DOHH2 (cell line): ENCODE data around the gene SORT1.
"Not testable (repeated sequence)": the region's sequence is repeated elsewhere in the genome, so short reads cannot be mapped to it uniquely, and the experiment has no call there.

Source experiments
- H3F3A ChIP-seq: fragments of 200-600 bp; sonication (generic), shearing (Covaris generic); 2 replicates; pipeline ENCODE4 v1.6.0; 2016; ENCODE audit warnings: antibody characterized with exemption, mild to moderate bottlenecking; ENCODE audit not compliant: control insufficient read depth, insufficient read depth
- H3K27ac ChIP-seq: fragments of 200-600 bp; sonication (generic); 2 replicates; pipeline ENCODE4 v1.5.1; 2014; ENCODE audit warnings: low read depth, mild to moderate bottlenecking, low read length, moderate library complexity
- H3K27me3 ChIP-seq: fragments of 200-600 bp; sonication (generic); 2 replicates; pipeline ENCODE4 v1.6.1; 2014; ENCODE audit warnings: mild to moderate bottlenecking, low read length, mixed read lengths; ENCODE audit not compliant: control insufficient read depth
- H3K36me3 ChIP-seq: fragments of 200-600 bp; sonication (generic); 2 replicates; pipeline ENCODE4 v1.6.1; 2014; ENCODE audit warnings: mild to moderate bottlenecking, low read length, moderate library complexity, mixed read lengths; ENCODE audit not compliant: control insufficient read depth
- H3K4me1 ChIP-seq: fragments of 200-600 bp; sonication (generic); 2 replicates; pipeline ENCODE4 v1.6.1; 2014; ENCODE audit warnings: mild to moderate bottlenecking, low read length, mixed read lengths; ENCODE audit not compliant: control insufficient read depth
- H3K4me2 ChIP-seq: fragments of 200-600 bp; sonication (generic); 2 replicates; pipeline ENCODE4 v1.6.0; 2014; ENCODE audit warnings: mild to moderate bottlenecking, low read length, moderate library complexity
- H3K4me3 ChIP-seq: fragments of 200-600 bp; sonication (generic); 2 replicates; pipeline ENCODE4 v1.5.1; 2014; ENCODE audit warnings: mild to moderate bottlenecking, low read length, mixed read lengths
- H3K79me2 ChIP-seq: fragments of 200-600 bp; sonication (generic); 2 replicates; pipeline ENCODE4 v1.6.1; 2014; ENCODE audit warnings: mild to moderate bottlenecking, low read length, mixed read lengths; ENCODE audit not compliant: control insufficient read depth
- H3K9me2 ChIP-seq: fragments of 200-600 bp; sonication (generic); replicated peaks from 2 replicates; pipeline ENCODE4 v1.6.1; 2014; ENCODE audit warnings: mild to moderate bottlenecking, low read length, mixed read lengths; ENCODE audit not compliant: control insufficient read depth
- H3K9me3 ChIP-seq: fragments of 200-600 bp; sonication (generic); 2 replicates; pipeline ENCODE4 v1.6.1; 2014; ENCODE audit warnings: antibody characterized with exemption, low read length, mixed read lengths; ENCODE audit not compliant: control insufficient read depth, insufficient read depth
- H4K20me1 ChIP-seq: fragments of 200-600 bp; sonication (generic); 2 replicates; pipeline ENCODE4 v1.6.0; 2014; ENCODE audit warnings: low read depth, mild to moderate bottlenecking, antibody characterized with exemption, low read length, moderate library complexity; ENCODE audit not compliant: control insufficient read depth, insufficient read depth
- EZH2phosphoT487 ChIP-seq: fragments of 200-600 bp; sonication (generic); IDR thresholded peaks from 2 replicates; pipeline ENCODE4 v1.6.1; 2017; ENCODE audit warnings: borderline replicate concordance, mild to moderate bottlenecking, antibody characterized with exemption, low read length, moderate library complexity, mixed read lengths
- TF ChIP-seq, protein P1 (sequence below): fragments of 200-600 bp; sonication (generic); IDR thresholded peaks from one replicate; pipeline ENCODE4 v1.5.1; 2014; ENCODE audit warnings: antibody characterized with exemption, mild to moderate bottlenecking, low read depth, low read length; ENCODE audit not compliant: poor library complexity, severe bottlenecking

SORT1 gene

DNA sequence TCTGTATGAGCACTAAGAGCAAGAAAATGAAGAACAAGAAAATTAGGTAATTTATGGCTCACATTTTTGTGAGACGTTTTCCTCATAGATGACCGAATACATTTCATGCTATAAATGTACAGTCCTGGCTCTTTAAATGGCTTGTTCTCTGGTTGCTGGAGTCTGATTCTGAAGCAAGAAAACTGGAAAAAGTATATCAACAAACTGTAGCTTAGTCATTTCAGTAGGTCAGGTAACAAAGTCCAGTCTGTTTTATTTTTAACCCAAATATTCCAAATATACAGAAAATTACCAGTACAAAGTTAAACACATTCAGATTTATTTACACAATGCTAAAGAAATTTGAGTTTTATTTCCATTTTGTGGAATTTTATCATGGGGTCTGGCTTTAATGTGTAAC lies 88.4 kb downstream of the SORT1 start:
- TF ChIP-seq, protein P1, sequence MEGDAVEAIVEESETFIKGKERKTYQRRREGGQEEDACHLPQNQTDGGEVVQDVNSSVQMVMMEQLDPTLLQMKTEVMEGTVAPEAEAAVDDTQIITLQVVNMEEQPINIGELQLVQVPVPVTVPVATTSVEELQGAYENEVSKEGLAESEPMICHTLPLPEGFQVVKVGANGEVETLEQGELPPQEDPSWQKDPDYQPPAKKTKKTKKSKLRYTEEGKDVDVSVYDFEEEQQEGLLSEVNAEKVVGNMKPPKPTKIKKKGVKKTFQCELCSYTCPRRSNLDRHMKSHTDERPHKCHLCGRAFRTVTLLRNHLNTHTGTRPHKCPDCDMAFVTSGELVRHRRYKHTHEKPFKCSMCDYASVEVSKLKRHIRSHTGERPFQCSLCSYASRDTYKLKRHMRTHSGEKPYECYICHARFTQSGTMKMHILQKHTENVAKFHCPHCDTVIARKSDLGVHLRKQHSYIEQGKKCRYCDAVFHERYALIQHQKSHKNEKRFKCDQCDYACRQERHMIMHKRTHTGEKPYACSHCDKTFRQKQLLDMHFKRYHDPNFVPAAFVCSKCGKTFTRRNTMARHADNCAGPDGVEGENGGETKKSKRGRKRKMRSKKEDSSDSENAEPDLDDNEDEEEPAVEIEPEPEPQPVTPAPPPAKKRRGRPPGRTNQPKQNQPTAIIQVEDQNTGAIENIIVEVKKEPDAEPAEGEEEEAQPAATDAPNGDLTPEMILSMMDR = no peak
- TF ChIP-seq EZH2phosphoT487 = no peak
- no peak overlapping the region for H3K4me2 ChIP-seq

DNA sequence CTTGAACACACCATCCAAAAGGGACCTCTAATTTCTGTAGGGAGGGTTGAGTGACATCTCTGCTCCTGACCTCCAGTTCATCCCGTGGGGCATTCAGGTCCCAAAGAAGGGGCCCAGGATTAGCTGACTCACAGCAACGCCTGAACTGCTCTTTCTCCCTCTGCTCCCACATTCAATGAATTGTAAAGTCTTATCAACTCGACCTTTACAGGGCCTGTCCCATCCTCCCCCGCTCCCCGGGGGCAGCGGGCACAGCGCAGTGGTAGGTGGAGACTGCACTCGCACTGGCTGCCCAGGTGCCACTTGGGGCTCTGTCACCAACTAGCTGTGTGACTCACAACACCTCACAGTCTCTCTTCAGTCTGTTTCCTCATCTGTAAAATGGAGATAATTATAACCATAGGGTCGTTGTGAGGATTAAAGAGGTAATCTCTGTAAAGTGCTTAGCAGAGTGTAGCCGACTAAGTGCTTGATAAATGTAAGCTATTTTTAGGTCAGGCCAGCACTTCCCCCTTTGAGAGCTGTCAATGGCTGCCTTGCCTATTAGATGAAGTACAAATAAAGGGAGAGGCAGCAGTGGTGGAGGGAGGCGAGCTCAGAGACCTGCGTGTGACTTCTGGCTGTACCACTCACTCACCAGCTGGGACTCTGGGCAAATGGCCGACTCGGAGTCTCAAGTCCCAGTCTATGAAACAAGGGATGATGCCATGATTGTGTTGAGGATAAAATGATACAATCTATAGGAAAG lies 90.3 kb downstream of the SORT1 start:
- 0 out of 2 replicates have a peak, but pooled peaks cover 8% of the 10 kb centered on the region for H3F3A ChIP-seq
- H3K27ac ChIP-seq = peak overlapping the region; percentile 73
- H3K9me2 ChIP-seq = no peaks in the 10 kb centered on the region
- H4K20me1 ChIP-seq = no peaks in the 10 kb centered on the region
- H3K36me3 ChIP-seq = no peaks in the 10 kb centered on the region
- H3K79me2 ChIP-seq = no peaks in the 10 kb centered on the region
- peak overlapping the region; percentile 59 for H3K4me3 ChIP-seq
- H3K4me2 ChIP-seq = peak overlapping the region; percentile 77
- peaks cover 51% of the 10 kb centered on the region for H3K4me1 ChIP-seq
- TF ChIP-seq, protein P1 = peak; percentile 47
- no peak for TF ChIP-seq EZH2phosphoT487
- no peaks in the 10 kb centered on the region for H3K27me3 ChIP-seq
- H3K9me3 ChIP-seq = no peaks in the 10 kb centered on the region

More for the DNA sequence above, 88.4 kb downstream of the SORT1 start:
- Histone ChIP-seq H3K27me3 (no peaks in the 10 kb centered on the region), H3F3A (peaks cover 8% of the 10 kb centered on the region; the same call in 1 of the 2 replicates), H4K20me1 (no peaks in the 10 kb centered on the region), H3K27ac (no peak overlapping the region), H3K36me3 (no peaks in the 10 kb centered on the region), H3K4me3 (no peak overlapping the region), H3K4me1 (peaks cover 51% of the 10 kb centered on the region), H3K9me3 (no peaks in the 10 kb centered on the region), H3K9me2 (no peaks in the 10 kb centered on the region), H3K79me2 (no peaks in the 10 kb centered on the region)

DNA sequence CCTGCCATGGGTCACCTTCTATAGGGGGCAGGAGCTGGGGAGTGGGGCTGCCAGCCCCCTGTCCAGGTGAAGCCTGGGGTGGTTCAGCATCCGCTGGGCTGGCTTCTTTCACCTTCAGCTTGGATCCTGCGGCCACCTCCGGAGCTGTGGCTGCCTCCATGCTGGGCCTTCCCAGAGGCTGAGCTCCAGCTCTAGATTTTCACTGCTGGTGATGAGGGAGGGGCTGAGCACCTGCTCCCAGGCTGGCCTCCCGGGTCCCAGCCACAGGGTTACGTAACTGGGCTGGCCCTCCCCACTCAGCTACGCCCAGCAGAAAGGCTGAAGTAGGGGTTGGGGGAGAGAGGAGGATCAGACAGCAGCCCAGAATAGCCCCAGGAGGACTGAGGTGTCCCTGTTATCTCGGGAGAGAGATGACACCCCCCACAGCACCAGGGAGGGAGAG lies 90.9 kb downstream of the SORT1 start, which contains the start of gene MYBPHL:
Gene MYBPHL (minus strand): TSS at position 180 of the 442 bp plus-strand sequence. CDS start 20 bp downstream, at position 160.
- H3K4me1 ChIP-seq = peaks cover 51% of the 10 kb centered on the region
- H3K36me3 ChIP-seq = no peaks in the 10 kb centered on the region
- H3K9me2 ChIP-seq = no peaks in the 10 kb centered on the region
- peak within 1 kb of the TSS; percentile 59 for H3K4me3 ChIP-seq
- H4K20me1 ChIP-seq = no peaks in the 10 kb centered on the region
- no peaks in the 10 kb centered on the region for H3K9me3 ChIP-seq
- TF ChIP-seq, protein P1 = no peak
- no peak for TF ChIP-seq EZH2phosphoT487
- 0 out of 2 replicates have a peak, but pooled peaks cover 8% of the 10 kb centered on the region for H3F3A ChIP-seq
- H3K27me3 ChIP-seq = no peaks in the 10 kb centered on the region
- H3K4me2 ChIP-seq = peak within 1 kb of the TSS; percentile 77
- peak within 1 kb of the TSS; percentile 73 for H3K27ac ChIP-seq
- no peaks in the 10 kb centered on the region for H3K79me2 ChIP-seq

DNA sequence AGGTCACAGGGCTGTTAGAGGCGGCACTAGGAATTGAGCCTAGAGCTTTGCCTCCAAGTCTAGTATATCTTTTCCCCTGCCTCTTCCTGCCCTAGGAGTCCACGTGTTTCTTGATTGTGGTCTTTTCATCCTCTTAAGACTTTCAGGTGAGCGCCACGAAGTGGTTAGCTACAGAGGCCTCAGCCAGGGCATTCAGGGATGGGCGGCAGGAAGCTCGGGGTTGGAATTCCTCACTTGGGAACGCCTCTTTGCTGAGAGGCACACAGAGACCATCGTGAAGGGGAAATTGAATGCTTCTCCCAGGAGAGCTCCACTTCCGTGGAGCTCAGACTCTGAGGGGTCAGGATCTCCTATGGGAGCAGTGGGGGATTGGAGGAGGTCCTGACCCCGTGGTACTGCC lies 91.7 kb downstream of the SORT1 start:
- H3K4me1 ChIP-seq = peaks cover 51% of the 10 kb centered on the region
- H3K27me3 ChIP-seq, H4K20me1 ChIP-seq, H3F3A ChIP-seq, H3K9me3 ChIP-seq, H3K4me3 ChIP-seq, H3K27ac ChIP-seq, H3K36me3 ChIP-seq, H3K79me2 ChIP-seq, H3K9me2 ChIP-seq, H3K4me2 ChIP-seq: not testable (repeated sequence)
